HepG2 (cell line): Measurements from ENCODE around the gene ACTR3. TPM values are rescaled to one million over a fixed set of nuclear protein-coding genes. Genes with fewer than 3 reads are reported as not detected.

Experiments used
- ATAC-seq: fragments of 200-7000 bp; cut with Tn5 transposase; 3 replicates; pipeline ENCODE4 v1.9.1; 2020; ENCODE audit warnings: mild to moderate bottlenecking, moderate library complexity
- BruUV-seq: library from RNA; stranded (reverse); fragments of 400-500 nt; replicated peaks from 2 replicates; lab custom pipeline; 2021; lab: Mats Ljungman, UMichigan
- CTCF ChIA-PET: fragments of 300-600 bp; formaldehyde crosslinking; extraction: SDS; loops from one replicate; lab custom pipeline; 2021; ENCODE audit warnings: low total read pairs, inconsistent platforms, low intra/inter-chr PET ratio; lab: Yijun Ruan, JAX
- POLR2A ChIA-PET: fragments of 350-600 bp; sonication (Branson Sonifier 250); formaldehyde crosslinking; loops from one replicate; lab custom pipeline; 2020; ENCODE audit warnings: antibody characterized with exemption, inconsistent platforms; lab: Yijun Ruan, JAX
- DNase-seq: peaks from one replicate; pipeline ENCODE4 v3.0.0-alpha.2; 2015; ENCODE audit warnings: low spot score
- FAIRE-seq: peaks from 3 replicates; lab custom pipeline; 2011; peaks lifted over from hg19 to GRCh38; lab: Jason Lieb, UNC
- H2AFZ ChIP-seq: one replicate; pipeline ENCODE4 v1.6.1; 2011; ENCODE audit warnings: low read length, inconsistent platforms
- H3K27ac ChIP-seq: fragments of 300-600 bp; 3 replicates; pipeline ENCODE4 v1.8.0; 2011; ENCODE audit warnings: mixed run types, mild to moderate bottlenecking, mixed read lengths, low read length, inconsistent platforms; ENCODE audit not compliant: insufficient read depth; ENCODE audit errors: extremely low read length
- H3K27me3 ChIP-seq, 2 experiments: fragments of 200-600 bp in 1 of 2; 2 replicates in 1 of 2; 3 replicates in 1 of 2; pipeline versions ENCODE4 v1.6.0 to v1.8.0; 2011; ENCODE audit warnings: low read length in 2 of 2, mild to moderate bottlenecking in 2 of 2, moderate library complexity in 2 of 2, inconsistent platforms in 1 of 2; ENCODE audit not compliant: insufficient read depth in 2 of 2, control insufficient read depth in 1 of 2
- H3K36me3 ChIP-seq, 2 experiments: fragments of 200-600 bp in 1 of 2; replicated peaks in 1 of 2; 2 replicates in 1 of 2; 3 replicates in 1 of 2; pipeline versions ENCODE4 v1.5.1 to v1.8.0; 2011; ENCODE audit warnings: low read length in 2 of 2, inconsistent platforms in 1 of 2; ENCODE audit not compliant: insufficient read depth in 2 of 2, control insufficient read depth in 1 of 2
- H3K4me1 ChIP-seq: 2 replicates; pipeline ENCODE4 v1.5.1; 2012; ENCODE audit warnings: low read length, inconsistent platforms; ENCODE audit not compliant: insufficient read depth
- H3K4me2 ChIP-seq: 2 replicates; pipeline ENCODE4 v1.6.0; 2011; ENCODE audit warnings: low read depth, low read length, inconsistent platforms
- H3K4me3 ChIP-seq, 3 experiments: fragments of 200-600 bp in 1 of 3; sonication (generic), shearing (Covaris generic) in 1 of 3; replicated peaks in 1 of 3; 2 replicates each; pipeline ENCODE4 v1.5.1; 2011 to 2016; ENCODE audit warnings: low read length in 3 of 3, inconsistent platforms in 2 of 3, low read depth in 2 of 3, mild to moderate bottlenecking in 2 of 3, control low read depth in 1 of 3, mixed read lengths in 1 of 3; ENCODE audit not compliant: insufficient read depth in 1 of 3
- H3K79me2 ChIP-seq: one replicate; pipeline ENCODE4 v1.6.1; 2011; ENCODE audit warnings: low read length, inconsistent platforms; ENCODE audit not compliant: insufficient read depth
- H3K9ac ChIP-seq: 2 replicates; pipeline ENCODE4 v1.6.0; 2011; ENCODE audit warnings: mild to moderate bottlenecking, low read depth, low read length, inconsistent platforms; ENCODE audit not compliant: insufficient read depth
- H3K9me3 ChIP-seq: 2 replicates; pipeline ENCODE4 v1.5.1; 2012; ENCODE audit warnings: mild to moderate bottlenecking, low read length
- H4K20me1 ChIP-seq: 2 replicates; pipeline ENCODE4 v1.6.0; 2011; ENCODE audit warnings: inconsistent platforms, mild to moderate bottlenecking, low read length, moderate library complexity; ENCODE audit not compliant: insufficient read depth
- KAT7 ChIP-seq: IDR thresholded peaks from 2 replicates; pipeline ENCODE4 v1.6.1; 2018; ENCODE audit warnings: borderline replicate concordance, missing compliant biosample characterization
- MTA1 ChIP-seq: sonication (generic); formaldehyde crosslinking; IDR thresholded peaks from 2 replicates; pipeline ENCODE4 v1.4.0; 2020; ENCODE audit warnings: missing genetic modification reagents, mild to moderate bottlenecking, borderline replicate concordance
- MTA3 ChIP-seq: sonication (generic); formaldehyde crosslinking; IDR thresholded peaks from 2 replicates; pipeline ENCODE4 v1.4.0; 2020; ENCODE audit warnings: missing genetic modification reagents
- NFYC ChIP-seq: IDR thresholded peaks from 2 replicates; pipeline ENCODE4 v1.6.1; 2016; ENCODE audit warnings: missing genetic modification reagents, missing compliant biosample characterization
- NR2F1 ChIP-seq, 2 experiments: fragments of 450-650 bp in 1 of 2; formaldehyde crosslinking in 1 of 2; IDR thresholded peaks; 2 replicates each; pipeline versions ENCODE4 v1.5.0 to v1.6.1; 2016 to 2020; ENCODE audit warnings: mild to moderate bottlenecking in 1 of 2, missing compliant biosample characterization in 1 of 2, missing genetic modification reagents in 1 of 2, moderate library complexity in 1 of 2
- TEAD2 ChIP-seq: sonication (generic); formaldehyde crosslinking; IDR thresholded peaks from 2 replicates; pipeline ENCODE4 v1.9.0; 2021; ENCODE audit warnings: missing genetic modification reagents
- ZNF124 ChIP-seq: sonication (generic); formaldehyde crosslinking; IDR thresholded peaks from 2 replicates; pipeline ENCODE4 v1.4.0; 2020; ENCODE audit warnings: missing genetic modification reagents
- ZNF501 ChIP-seq: sonication (generic); formaldehyde crosslinking; IDR thresholded peaks from 2 replicates; pipeline ENCODE4 v1.5.1; 2020; ENCODE audit warnings: mild to moderate bottlenecking, moderate library complexity, missing genetic modification reagents
- ZNF652 ChIP-seq: IDR thresholded peaks from 2 replicates; pipeline ENCODE4 v1.6.1; 2016; ENCODE audit warnings: low read depth, borderline replicate concordance
- ZNF7 ChIP-seq: IDR thresholded peaks from 2 replicates; pipeline ENCODE4 v1.6.1; 2016; ENCODE audit warnings: missing biosample characterization, missing genetic modification reagents
- WGBS: methylation state at CpG from one replicate; pipeline ENCODE4 v1.1.6; 2017; ENCODE audit warnings: low lambda C conversion rate; 5-methylcytosine and 5-hydroxymethylcytosine counted together
- in situ Hi-C: cut with HindIII; loops from 2 replicates; pipeline ENCODE4 v1.10.0; 2017; ENCODE audit warnings: low pct_unique_long_range_greater_than_20kb; ENCODE audit not compliant: extremely low pct_ligation_motif_present
- intact Hi-C: fragments of 100-400 bp; cut with micrococcal nuclease; formaldehyde crosslinking; loops from one replicate; pipeline ENCODE4 v1.10.0; 2022; ENCODE audit not compliant: unreplicated experiment
- polyA plus RNA-seq, 8 experiments: library from polyadenylated mRNA; depleted of rRNA in 3 of 8; stranded (reverse) in 7 of 8; unstranded in 1 of 8; fragments of >200 nt; fragmentation: Illumina TruSeq in 4 of 8; extraction: Trizol in 4 of 8; gene quantifications; 2 replicates each; pipeline versions ENCODE4 v1.2.1 to v1.2.3, GENCODE V29; 2011 to 2016; ENCODE audit warnings: low read depth in 4 of 8, missing spikeins in 1 of 8, mixed read lengths in 1 of 8; ENCODE audit not compliant: insufficient read depth in 1 of 8
- total RNA-seq, 5 experiments: library from RNA; depleted of rRNA; stranded (reverse); fragments of >200 nt; fragmentation: Illumina TruSeq; extraction: Trizol; gene quantifications; 2 replicates each; pipeline ENCODE4 v1.2.3, GENCODE V29; 2016; ENCODE audit warnings: low read depth in 1 of 5
- TF ChIP-seq, protein P1 (sequence below): sonication (generic); formaldehyde crosslinking; IDR thresholded peaks from 2 replicates; pipeline ENCODE4 v1.4.0; 2020; ENCODE audit warnings: missing genetic modification reagents
- TF ChIP-seq, protein P2 (sequence below): IDR thresholded peaks from 2 replicates; pipeline ENCODE4 v1.6.1; 2012; ENCODE audit warnings: low read depth, low read length, improper control_type of control experiment

The ACTR3 gene
- total and polyA plus RNA-seq, 2 of the 13 experiments (the other 11 are each of a cell fraction or from before 2014, with no cell fraction given) = 123 to 225 TPM

DNA sequence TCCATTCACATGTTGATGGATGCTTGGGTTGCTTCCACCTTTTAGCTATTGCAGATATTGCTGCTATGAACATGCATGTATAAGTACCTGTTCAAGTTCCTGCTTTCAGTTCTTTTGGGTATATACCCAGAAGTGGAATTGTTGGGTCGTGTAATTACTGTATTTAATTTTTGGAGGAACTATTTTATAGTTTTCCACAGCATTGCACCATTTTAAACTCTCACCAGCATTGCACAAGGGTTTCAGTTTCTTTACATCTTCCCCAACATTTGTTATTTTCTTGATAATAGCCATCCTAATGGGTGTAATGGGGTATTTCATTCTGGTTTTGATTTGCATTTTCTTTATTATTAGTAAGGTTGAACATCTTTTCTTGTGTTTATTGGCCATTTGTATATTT, 16.0 kb downstream of the ACTR3 start:
- 100% methylated on average over 1 of the region's 1 CpG for WGBS
- POLR2A ChIA-PET = interaction anchor here (1.7 kb wide), 1 partner anchor 12 kb away, joined by 4 read pairs; no protein-coding TSS in a partner anchor

DNA sequence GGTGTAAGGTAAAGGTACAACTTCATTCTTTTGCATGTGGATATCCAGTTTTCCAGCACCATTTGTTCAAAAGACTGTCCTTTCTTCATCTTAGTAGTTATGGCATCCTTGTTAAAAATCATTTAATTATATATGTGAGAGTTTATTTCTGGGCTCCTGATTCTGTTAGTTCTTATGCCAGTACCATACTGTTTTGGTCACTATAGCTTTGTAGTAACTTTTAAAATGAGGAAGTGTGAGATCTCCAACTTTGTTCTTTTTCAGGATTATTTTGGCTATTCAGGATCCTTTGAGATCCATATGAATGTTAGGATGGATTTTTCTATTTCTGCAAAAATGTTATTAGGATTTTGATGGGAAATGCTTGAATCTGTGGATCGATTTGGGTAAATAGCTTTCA, 16.8 kb downstream of the ACTR3 start:
- Histone ChIP-seq H3K27ac (no peak overlapping the region), H3K27me3 (no peaks in the 10 kb centered on the region), H3K9ac (no peak overlapping the region), H3K4me1 (peaks cover 33% of the 10 kb centered on the region), H3K4me2 (no peak overlapping the region), H2AFZ (no peak overlapping the region), H3K79me2 (peaks cover 100% of the 10 kb centered on the region), H3K9me3 (no peaks in the 10 kb centered on the region), H3K36me3 (peaks cover 0 to 3% of the 10 kb centered on the region in 2 experiments; a peak in 2 of 5 replicates), H4K20me1 (peaks cover 30% of the 10 kb centered on the region), H3K4me3 (no peak overlapping the region)
- 89% methylated on average over 1 of the region's 1 CpG for WGBS
- TF ChIP-seq ZNF124 (CRISPR knock-in tag) = no peak
- no peak for TF ChIP-seq TEAD2
- TF ChIP-seq NFYC = no peak
- no peak for TF ChIP-seq ZNF652 (CRISPR knock-in tag)
- TF ChIP-seq, protein P1, sequence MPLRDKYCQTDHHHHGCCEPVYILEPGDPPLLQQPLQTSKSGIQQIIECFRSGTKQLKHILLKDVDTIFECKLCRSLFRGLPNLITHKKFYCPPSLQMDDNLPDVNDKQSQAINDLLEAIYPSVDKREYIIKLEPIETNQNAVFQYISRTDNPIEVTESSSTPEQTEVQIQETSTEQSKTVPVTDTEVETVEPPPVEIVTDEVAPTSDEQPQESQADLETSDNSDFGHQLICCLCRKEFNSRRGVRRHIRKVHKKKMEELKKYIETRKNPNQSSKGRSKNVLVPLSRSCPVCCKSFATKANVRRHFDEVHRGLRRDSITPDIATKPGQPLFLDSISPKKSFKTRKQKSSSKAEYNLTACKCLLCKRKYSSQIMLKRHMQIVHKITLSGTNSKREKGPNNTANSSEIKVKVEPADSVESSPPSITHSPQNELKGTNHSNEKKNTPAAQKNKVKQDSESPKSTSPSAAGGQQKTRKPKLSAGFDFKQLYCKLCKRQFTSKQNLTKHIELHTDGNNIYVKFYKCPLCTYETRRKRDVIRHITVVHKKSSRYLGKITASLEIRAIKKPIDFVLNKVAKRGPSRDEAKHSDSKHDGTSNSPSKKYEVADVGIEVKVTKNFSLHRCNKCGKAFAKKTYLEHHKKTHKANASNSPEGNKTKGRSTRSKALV = no peak
- no peak for TF ChIP-seq ZNF7
- no peak for TF ChIP-seq KAT7 (CRISPR knock-in tag)
- no peak for TF ChIP-seq NR2F1 (CRISPR knock-in tag; IDR thresholded peaks at IDR 0.05)
- TF ChIP-seq, protein P2, sequence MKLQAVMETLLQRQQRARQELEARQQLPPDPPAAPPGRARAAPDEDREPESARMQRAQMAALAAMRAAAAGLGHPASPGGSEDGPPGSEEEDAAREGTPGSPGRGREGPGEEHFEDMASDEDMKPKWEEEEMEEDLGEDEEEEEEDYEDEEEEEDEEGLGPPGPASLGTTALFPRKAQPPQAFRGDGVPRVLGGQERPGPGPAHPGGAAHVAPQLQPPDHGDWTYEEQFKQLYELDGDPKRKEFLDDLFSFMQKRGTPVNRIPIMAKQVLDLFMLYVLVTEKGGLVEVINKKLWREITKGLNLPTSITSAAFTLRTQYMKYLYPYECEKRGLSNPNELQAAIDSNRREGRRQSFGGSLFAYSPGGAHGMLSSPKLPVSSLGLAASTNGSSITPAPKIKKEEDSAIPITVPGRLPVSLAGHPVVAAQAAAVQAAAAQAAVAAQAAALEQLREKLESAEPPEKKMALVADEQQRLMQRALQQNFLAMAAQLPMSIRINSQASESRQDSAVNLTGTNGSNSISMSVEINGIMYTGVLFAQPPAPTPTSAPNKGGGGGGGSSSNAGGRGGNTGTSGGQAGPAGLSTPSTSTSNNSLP = no peak
- TF ChIP-seq MTA3 (CRISPR knock-in tag) = no peak
- no peak for TF ChIP-seq ZNF501 (CRISPR knock-in tag)
- no peak for FAIRE-seq
- no peak for ATAC-seq
- POLR2A ChIA-PET = interaction anchor here (1.7 kb wide), 1 partner anchor 13 kb away, joined by 4 read pairs; no protein-coding TSS in a partner anchor
- CTCF ChIA-PET = no interaction called here
- in situ Hi-C loops (no loop called here), intact Hi-C loops (no loop called here)
- DNase-seq = no peak
- no TSS peak for BruUV-seq

More for the DNA sequence above, 16.0 kb downstream of the ACTR3 start:
- peaks cover 99% of the 10 kb centered on the region for H3K79me2 ChIP-seq
- BruUV-seq = TSS peak; percentile 2
- H3K9me3 ChIP-seq = no peaks in the 10 kb centered on the region
- no peak for ATAC-seq
- H3K27ac ChIP-seq = no peak overlapping the region
- CTCF ChIA-PET = no interaction called here
- FAIRE-seq = no peak
- H3K4me1 ChIP-seq = peaks cover 39% of the 10 kb centered on the region
- H3K9ac ChIP-seq = no peak overlapping the region
- peaks cover 37% of the 10 kb centered on the region for H4K20me1 ChIP-seq
- H3K4me3 ChIP-seq = no peak overlapping the region
- H3K27me3 ChIP-seq = no peaks in the 10 kb centered on the region
- H3K36me3 ChIP-seq = peaks cover 0 to 3% of the 10 kb centered on the region in 2 experiments; a peak in 2 of 5 replicates
- DNase-seq = no peak
- no peak overlapping the region for H3K4me2 ChIP-seq
- in situ Hi-C loops = no loop called here
- no peak overlapping the region for H2AFZ ChIP-seq
- TF ChIP-seq TEAD2 (no peak), MTA1 (CRISPR knock-in tag) (no peak)
- TF ChIP-seq, all 625 proteins: peak for 0
- intact Hi-C loops = no loop called here
